SK-N-SH (cell line): Measurements from ENCODE around the gene LMTK2. TPM values are rescaled to one million over a fixed set of nuclear protein-coding genes. Genes with fewer than 3 reads are reported as not detected.
A peak's percentile ranks its signal among the peaks of the same experiment; 100 is the strongest.

Experiments used
- CTCF ChIA-PET: fragments of 300-600, 350-600 bp; formaldehyde crosslinking; extraction: SDS; loops from one replicate; lab custom pipeline; 2021; lab: Yijun Ruan, JAX
- POLR2A ChIA-PET: fragments of 350-600 bp; sonication (Branson Sonifier 250); formaldehyde crosslinking; extraction: SDS; loops from one replicate; lab custom pipeline; 2020; ENCODE audit warnings: antibody characterized with exemption, inconsistent platforms; lab: Yijun Ruan, JAX
- DNase-seq: peaks from one replicate; pipeline ENCODE4 v3.0.0; 2012
- H2AFZ ChIP-seq: fragments of 200-600 bp; sonication (generic); 2 replicates; pipeline ENCODE4 v1.8.1; 2016; ENCODE audit warnings: antibody characterized with exemption, mild to moderate bottlenecking, low read depth
- H3F3A ChIP-seq: fragments of 200-600 bp; sonication (generic); replicated peaks from 2 replicates; pipeline ENCODE3; 2016; ENCODE audit warnings: antibody characterized with exemption, mild to moderate bottlenecking; ENCODE audit not compliant: insufficient read depth
- H3K27ac ChIP-seq, 2 experiments: fragments of 200-500 bp in 1 of 2; fragments of 200-600 bp in 1 of 2; sonication (Bioruptor generic) in 1 of 2; sonication (generic), shearing (Covaris generic) in 1 of 2; 2 replicates each; pipeline versions ENCODE4 v1.5.1 to v1.6.1; 2014 to 2016; ENCODE audit warnings: low read depth in 2 of 2, inconsistent platforms in 1 of 2, low read length in 1 of 2, mild to moderate bottlenecking in 1 of 2, mixed read lengths in 1 of 2
- H3K27me3 ChIP-seq: fragments of 200-600 bp; sonication (generic), shearing (Covaris generic); 2 replicates; pipeline ENCODE4 v1.6.1; 2016; ENCODE audit warnings: mixed run types; ENCODE audit not compliant: insufficient read depth
- H3K36me3 ChIP-seq, 2 experiments: fragments of 200-500 bp in 1 of 2; fragments of 200-600 bp in 1 of 2; sonication (Bioruptor generic) in 1 of 2; sonication (generic) in 1 of 2; replicated peaks in 1 of 2; 2 replicates each; pipeline versions ENCODE3 to v1.5.1; 2014 to 2016; ENCODE audit warnings: low read length in 1 of 2, mild to moderate bottlenecking in 1 of 2; ENCODE audit not compliant: insufficient read depth in 2 of 2, control insufficient read depth in 1 of 2
- H3K4me1 ChIP-seq, 2 experiments: fragments of 200-500 bp in 1 of 2; fragments of 200-600 bp in 1 of 2; sonication (Bioruptor generic) in 1 of 2; sonication (generic), shearing (Covaris generic) in 1 of 2; 2 replicates each; pipeline versions ENCODE4 v1.5.1 to v1.6.1; 2014 to 2016; ENCODE audit warnings: low read depth in 1 of 2, low read length in 1 of 2, mixed run types in 1 of 2; ENCODE audit not compliant: insufficient read depth in 2 of 2, control insufficient read depth in 1 of 2
- H3K4me2 ChIP-seq: fragments of 200-600 bp; sonication (generic), shearing (Covaris generic); 2 replicates; pipeline ENCODE4 v1.6.1; 2017; ENCODE audit warnings: mixed run types
- H3K4me3 ChIP-seq, 2 experiments: fragments of 200-500 bp in 1 of 2; fragments of 200-600 bp in 1 of 2; sonication (Bioruptor generic) in 1 of 2; sonication (generic), shearing (Covaris generic) in 1 of 2; 2 replicates each; pipeline versions ENCODE4 v1.5.1 to v1.8.1; 2014 to 2016; ENCODE audit warnings: low read depth in 2 of 2, inconsistent platforms in 1 of 2, low read length in 1 of 2, mild to moderate bottlenecking in 1 of 2, mixed read lengths in 1 of 2, moderate library complexity in 1 of 2
- H3K79me2 ChIP-seq: fragments of 200-600 bp; sonication (generic); 2 replicates; pipeline ENCODE4 v1.8.1; 2017; ENCODE audit warnings: mild to moderate bottlenecking; ENCODE audit not compliant: insufficient read depth
- H3K9ac ChIP-seq: fragments of 200-600 bp; sonication (generic); 2 replicates; pipeline ENCODE4 v1.6.1; 2017; ENCODE audit warnings: mixed run types
- H3K9me2 ChIP-seq: fragments of 200-600 bp; sonication (generic); 2 replicates; pipeline ENCODE4 v1.6.1; 2017; ENCODE audit warnings: mixed run types
- H3K9me3 ChIP-seq: fragments of 200-600 bp; sonication (generic); 2 replicates; pipeline ENCODE4 v1.6.1; 2017; ENCODE audit warnings: mixed run types, mild to moderate bottlenecking, moderate library complexity
- H4K20me1 ChIP-seq: fragments of 200-600 bp; sonication (generic); 2 replicates; pipeline ENCODE4 v1.6.1; 2017; ENCODE audit warnings: mild to moderate bottlenecking, mixed run types; ENCODE audit not compliant: insufficient read depth
- CHD2 ChIP-seq: fragments of 150-350 bp; IDR thresholded peaks from 2 replicates; pipeline ENCODE4 v1.6.1; 2018; ENCODE audit warnings: low read length; ENCODE audit not compliant: partially characterized antibody
- ELF1 ChIP-seq: IDR thresholded peaks from 2 replicates; pipeline ENCODE4 v1.4.0; 2012
- FOSL2 ChIP-seq: IDR thresholded peaks from 2 replicates; pipeline ENCODE4 v1.4.0; 2012; ENCODE audit warnings: low read depth, mild to moderate bottlenecking, moderate library complexity, borderline replicate concordance
- GABPA ChIP-seq: IDR thresholded peaks from 2 replicates; pipeline ENCODE4 v1.4.0; 2012; ENCODE audit warnings: low read depth, mild to moderate bottlenecking
- JUND ChIP-seq: IDR thresholded peaks from 2 replicates; pipeline ENCODE4 v1.4.0; 2012
- MXI1 ChIP-seq: IDR thresholded peaks from 2 replicates; pipeline ENCODE4 v1.6.1; 2012; ENCODE audit warnings: mild to moderate bottlenecking, low read depth, low read length, improper control_type of control experiment
- RCOR1 ChIP-seq: fragments of 150-350 bp; IDR thresholded peaks from 2 replicates; pipeline ENCODE4 v1.6.1; 2017; ENCODE audit warnings: antibody characterized with exemption, low read length
- RFX5 ChIP-seq: IDR thresholded peaks from 2 replicates; pipeline ENCODE4 v1.6.1; 2012; ENCODE audit warnings: mild to moderate bottlenecking, improper control_type of control experiment, low read length
- SMC3 ChIP-seq: IDR thresholded peaks from 2 replicates; pipeline ENCODE4 v1.6.1; 2012; ENCODE audit warnings: low read depth, low read length, improper control_type of control experiment
- TAF1 ChIP-seq: IDR thresholded peaks from 2 replicates; pipeline ENCODE4 v1.6.1; 2012; ENCODE audit warnings: low read depth, mild to moderate bottlenecking, low read length, moderate library complexity, borderline replicate concordance
- TCF12 ChIP-seq: IDR thresholded peaks from 2 replicates; pipeline ENCODE4 v1.4.0; 2012
- USF1 ChIP-seq: IDR thresholded peaks from 2 replicates; pipeline ENCODE4 v1.4.0; 2012; ENCODE audit warnings: low read depth, borderline replicate concordance
- WGBS: methylation state at CpG from one replicate; pipeline ENCODE4 v1.1.6; 2017; ENCODE audit warnings: low lambda C conversion rate; 5-methylcytosine and 5-hydroxymethylcytosine counted together
- polyA plus RNA-seq, 3 experiments: library from polyadenylated mRNA; depleted of rRNA; stranded (reverse); fragments of >200 nt; gene quantifications; 2 replicates each; pipeline ENCODE4 v1.2.3, GENCODE V29; 2012
- TF ChIP-seq, protein P1 (sequence below): IDR thresholded peaks from 2 replicates; pipeline ENCODE4; 2012

Gene LMTK2
- polyA plus RNA-seq, 1 of the 3 experiments (the other 2 are of a cell fraction): 9.0 TPM

DNA sequence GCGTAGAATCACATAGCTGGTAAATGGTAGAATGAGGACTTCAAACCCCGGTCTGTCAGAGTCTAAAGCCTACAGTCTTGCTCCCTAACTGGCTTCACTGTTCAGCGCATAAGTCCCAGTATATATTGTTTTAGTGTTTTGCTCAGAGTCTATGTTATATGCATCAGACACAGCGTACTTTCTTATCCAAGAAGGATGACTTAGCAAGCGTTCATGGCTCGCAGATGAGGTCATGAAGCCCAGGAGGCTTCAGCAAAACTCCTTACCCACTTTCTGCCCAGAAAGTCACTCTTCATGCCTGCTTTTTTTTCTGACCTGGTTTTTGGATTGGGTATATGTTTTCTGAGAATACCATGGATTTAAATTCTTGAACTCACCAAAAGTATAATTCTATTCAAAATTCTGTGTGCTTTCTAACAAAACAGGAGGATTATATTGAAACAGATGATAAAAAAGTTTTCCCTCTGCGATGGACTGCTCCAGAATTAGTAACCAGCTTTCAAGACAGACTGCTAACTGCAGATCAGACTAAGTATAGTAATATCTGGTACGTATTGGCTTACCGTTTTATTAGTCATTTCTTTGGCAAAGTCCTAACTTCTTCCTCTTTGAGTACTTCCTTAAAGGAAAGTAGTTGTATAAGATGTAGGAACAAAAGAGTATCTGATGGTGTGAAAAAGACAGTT, 79.9 kb downstream of the LMTK2 start (continued):
- no peak for TF ChIP-seq CHD2
- TF ChIP-seq RFX5: no peak
- no peak for TF ChIP-seq TAF1
- peak; percentile 42; the same call in 1 of the 2 replicates for TF ChIP-seq ELF1
- TF ChIP-seq TCF12: no peak; the same call in 1 of the 2 replicates
- no peak for TF ChIP-seq MXI1
- TF ChIP-seq JUND: no peak; the same call in 1 of the 2 replicates
- no peak for TF ChIP-seq GABPA
- TF ChIP-seq, protein P1, sequence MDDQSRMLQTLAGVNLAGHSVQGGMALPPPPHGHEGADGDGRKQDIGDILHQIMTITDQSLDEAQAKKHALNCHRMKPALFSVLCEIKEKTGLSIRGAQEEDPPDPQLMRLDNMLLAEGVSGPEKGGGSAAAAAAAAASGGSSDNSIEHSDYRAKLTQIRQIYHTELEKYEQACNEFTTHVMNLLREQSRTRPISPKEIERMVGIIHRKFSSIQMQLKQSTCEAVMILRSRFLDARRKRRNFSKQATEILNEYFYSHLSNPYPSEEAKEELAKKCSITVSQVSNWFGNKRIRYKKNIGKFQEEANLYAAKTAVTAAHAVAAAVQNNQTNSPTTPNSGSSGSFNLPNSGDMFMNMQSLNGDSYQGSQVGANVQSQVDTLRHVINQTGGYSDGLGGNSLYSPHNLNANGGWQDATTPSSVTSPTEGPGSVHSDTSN: no peak
- peak; percentile 32; the same call in 1 of the 2 replicates for TF ChIP-seq FOSL2
- no peak for TF ChIP-seq USF1
- TF ChIP-seq, all 33 proteins: peak for 6

DNA sequence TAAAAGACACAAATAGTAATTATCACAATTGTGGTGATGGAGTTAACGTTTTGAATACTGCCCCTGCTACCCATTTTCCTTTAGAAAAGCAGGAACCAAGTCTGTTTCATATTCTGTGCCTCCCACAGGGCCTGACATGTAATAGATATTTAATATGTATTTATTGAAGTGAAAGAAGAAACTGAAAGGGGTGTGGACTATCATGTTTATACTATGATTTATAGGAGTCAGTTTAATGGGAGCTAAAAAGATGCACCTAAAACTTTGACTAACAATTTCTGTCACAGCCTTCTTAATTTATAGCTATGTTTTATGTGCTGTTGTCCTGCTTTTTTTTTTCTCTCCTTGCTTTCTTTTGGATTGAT, 80.5 kb downstream of the LMTK2 start:
- no peaks in the 10 kb centered on the region for H3K9me3 ChIP-seq
- H3F3A ChIP-seq: peaks cover 30% of the 10 kb centered on the region
- peak overlapping the region; percentile 50 for H3K4me2 ChIP-seq
- no peaks in the 10 kb centered on the region for H4K20me1 ChIP-seq
- peaks cover 10% of the 10 kb centered on the region in 2 experiments for H3K36me3 ChIP-seq
- H3K27me3 ChIP-seq: no peaks in the 10 kb centered on the region
- no peak for TF ChIP-seq GABPA
- TF ChIP-seq SMC3: no peak
- TF ChIP-seq, protein P1: no peak
- no peak for TF ChIP-seq JUND
- TF ChIP-seq RCOR1: no peak
- peak overlapping the region; percentile 58; the same call in 1 of the 2 replicates for H3K9ac ChIP-seq
- POLR2A ChIA-PET: interaction anchor here (0.6 kb wide), 1 partner anchor 111 kb away, joined by 4 read pairs; no protein-coding TSS in a partner anchor
- no peak overlapping the region; a peak in 1 of 4 replicates for H3K4me3 ChIP-seq
- H2AFZ ChIP-seq: peak overlapping the region; percentile 47
- H3K79me2 ChIP-seq: no peaks in the 10 kb centered on the region
- peak overlapping the region in 1 of 2 experiments; percentile 89; a peak in 2 of 4 replicates for H3K27ac ChIP-seq
- 80% methylated on average over 1 of the region's 1 CpG for WGBS
- DNase-seq: no peak
- H3K4me1 ChIP-seq: peaks cover 0 to 4% of the 10 kb centered on the region in 2 experiments; a peak in 1 of 4 replicates
- CTCF ChIA-PET: interaction anchor here (1.1 to 6.7 kb wide), 4 partner anchors 18 to 166 kb away, joined by 3 to 36 read pairs (median 6); no protein-coding TSS in a partner anchor
- H3K9me2 ChIP-seq: no peaks in the 10 kb centered on the region
